Measurements from ENCODE around the gene NMUR1.

Gene NMUR1

DNA sequence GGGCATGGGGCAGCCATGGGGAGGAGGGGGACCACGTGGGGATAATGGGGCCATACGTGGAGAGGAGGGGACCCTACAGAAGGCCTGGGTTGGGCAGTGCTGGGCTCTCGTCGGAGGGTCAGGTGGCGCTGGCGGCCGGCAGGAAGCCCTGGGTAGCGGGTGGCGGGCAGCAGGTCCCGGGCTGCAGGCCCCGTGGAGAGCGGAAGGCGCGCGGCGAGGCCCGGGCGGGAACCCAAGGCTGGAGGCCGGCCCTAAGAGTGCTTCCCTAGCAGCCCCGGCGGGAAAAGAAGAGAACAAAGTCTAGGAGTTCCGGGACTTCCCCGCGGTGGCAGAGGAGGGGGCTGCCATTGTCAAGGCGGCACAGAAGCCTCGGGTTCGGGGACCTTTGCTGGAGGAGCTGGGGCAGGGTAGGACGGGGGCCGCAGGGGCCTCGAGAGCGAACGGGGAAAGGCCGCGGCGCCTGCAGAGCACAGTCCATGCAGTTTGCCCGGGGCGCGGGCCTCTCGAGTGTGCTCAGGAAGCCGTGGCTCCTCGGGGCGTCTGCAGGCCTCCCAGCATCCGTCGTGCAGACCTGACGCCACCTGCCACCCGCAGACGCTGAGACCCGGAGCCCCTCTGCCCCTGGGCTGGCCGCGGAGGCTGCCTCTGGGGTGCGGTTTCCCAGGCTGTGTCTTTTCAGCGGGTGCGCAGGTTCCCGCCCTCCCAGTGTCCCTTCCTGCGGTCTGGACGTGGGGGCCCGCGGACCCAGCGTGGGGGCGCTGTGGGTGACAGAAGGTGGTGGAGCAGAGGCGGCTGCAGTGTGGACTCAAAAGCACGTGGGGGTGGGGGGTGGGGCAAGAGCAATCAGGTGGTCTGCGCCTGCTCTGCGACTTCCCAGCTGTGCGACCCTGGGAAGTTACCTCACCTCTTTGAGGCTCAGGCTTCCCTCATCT, 46.6 kb downstream of the NMUR1 start:
- no peak for DNase-seq

DNA sequence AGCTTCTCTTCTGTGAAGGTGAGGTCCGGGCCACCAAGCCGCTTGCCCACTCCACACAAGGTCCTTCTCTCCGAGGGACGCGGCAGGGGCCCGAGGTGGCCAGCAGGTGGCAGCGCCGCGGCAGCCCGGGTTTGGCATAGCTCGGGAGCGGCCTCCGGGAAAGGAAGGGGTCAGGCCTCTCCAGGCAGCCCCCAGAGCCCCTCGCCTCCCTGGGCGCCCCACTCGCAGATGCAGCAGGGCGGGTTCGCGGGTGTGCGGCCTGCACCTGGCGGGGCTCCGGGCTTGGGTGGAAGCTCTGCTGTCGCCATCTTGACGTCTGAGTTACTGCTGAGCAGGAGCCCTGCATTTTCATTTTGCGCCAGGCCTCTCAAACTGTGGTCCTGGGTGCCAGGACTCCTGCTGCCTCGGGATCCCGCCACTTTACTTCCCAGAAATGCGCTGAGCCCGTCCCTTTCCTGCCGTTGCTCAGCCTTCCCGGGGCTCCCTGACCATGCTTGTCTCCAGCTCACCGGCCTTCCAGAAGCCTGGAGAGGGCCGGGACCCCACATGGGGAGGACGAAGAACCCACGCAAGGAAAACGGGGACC, 47.3 kb downstream of the NMUR1 start:
- DNase-seq = peak; percentile 74

DNA sequence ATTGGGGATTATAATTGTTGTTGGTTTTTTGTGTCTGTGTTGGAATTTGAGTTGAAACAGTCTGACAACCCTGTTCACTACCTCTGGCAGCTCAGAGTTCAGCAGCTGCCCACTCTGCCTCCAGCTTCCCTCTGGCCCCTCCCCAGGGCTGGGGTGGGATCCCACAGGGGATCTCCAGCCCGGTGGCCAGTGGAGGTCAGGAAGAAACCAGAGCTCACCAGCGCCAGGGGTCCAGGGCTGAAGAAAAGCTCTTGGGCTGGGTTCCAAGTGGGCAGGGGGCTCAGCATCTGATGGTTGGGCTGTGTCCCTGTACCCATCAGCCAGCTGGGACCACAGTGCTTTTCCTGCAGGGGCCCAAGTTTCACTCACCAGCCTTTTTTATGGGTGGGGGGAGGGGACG, 49.5 kb downstream of the NMUR1 start:
- no peak for DNase-seq

DNA sequence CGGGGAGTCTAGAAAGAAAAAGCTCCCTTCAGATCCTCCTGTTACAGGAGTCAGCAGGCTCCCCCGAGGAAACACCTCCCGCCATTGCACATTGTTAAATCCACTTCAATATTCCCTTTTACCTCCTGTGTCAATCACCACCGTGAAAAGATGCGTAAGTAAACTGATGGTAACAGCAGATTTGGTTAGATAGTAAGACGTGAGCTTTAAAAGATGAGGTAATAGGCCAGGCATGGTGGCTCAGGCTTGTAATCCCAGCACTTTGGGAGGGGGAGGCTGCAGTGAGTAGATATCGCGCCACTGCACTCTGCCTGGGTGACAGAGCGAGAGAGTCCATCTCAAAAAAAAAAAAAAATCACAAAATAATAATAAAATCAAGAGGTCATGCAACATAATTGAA, 50.8 kb downstream of the NMUR1 start:
- DNase-seq = no peak

DNA sequence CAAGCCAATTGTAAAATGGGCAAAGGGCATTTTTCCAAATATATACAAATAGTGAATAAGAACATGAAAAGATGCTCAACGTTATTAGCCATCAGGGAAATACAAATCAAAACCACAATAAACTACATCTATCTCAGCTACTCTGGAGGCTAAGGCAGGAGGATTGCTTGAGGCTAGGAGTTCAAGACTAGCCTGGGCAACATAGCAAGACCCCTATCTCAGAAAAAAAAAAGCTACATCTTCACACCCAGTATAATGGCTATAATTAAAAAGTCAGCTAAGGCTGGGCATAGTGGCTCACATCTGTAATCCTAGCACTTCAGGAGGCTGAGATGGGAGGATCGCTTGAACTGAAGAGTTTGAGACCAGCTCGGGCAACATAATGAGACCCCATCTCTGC, 53.3 kb downstream of the NMUR1 start:
- DNase-seq = no peak

DNA sequence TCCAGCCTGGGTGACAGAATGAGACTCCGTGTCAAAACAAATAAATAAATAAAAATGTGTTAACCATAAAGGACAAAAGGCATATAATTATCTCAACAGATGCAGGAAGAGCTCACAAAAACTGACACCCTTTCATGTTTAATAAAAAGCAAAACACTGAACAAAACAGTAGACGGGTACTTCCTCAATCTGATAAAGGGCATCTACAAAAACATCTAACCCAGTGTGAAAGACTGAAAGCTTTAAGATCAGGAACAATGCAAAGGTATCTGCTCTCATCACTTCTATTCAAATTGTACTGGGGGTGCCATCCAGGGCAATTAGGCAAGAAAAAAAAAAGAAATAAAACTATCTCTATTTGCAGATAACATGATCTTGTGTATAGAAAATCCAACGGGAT, 54.3 kb downstream of the NMUR1 start:
- DNase-seq = no peak

All from OCI-M1 (cell line).